Stimulated activated CD8-positive, alpha-beta memory T cell treated with anti-CD3 and anti-CD28 coated beads, Interleukin-7, amount 100 ng/mL, for 24 hours (primary cell): ENCODE results near the gene ZC3H18.

Source experiments
- DNase-seq: peaks from one replicate; pipeline ENCODE4 v3.0.0-alpha.2; 2020; ENCODE audit warnings: low read depth

Gene ZC3H18

GRCh38 chr16:88533381-88533917 lies 36.8 kb upstream of the ZC3H18 start:
- DNase-seq: no peak

- DNase-seq: peak; percentile 43
Measured at GRCh38 chr16:88533932-88534637, 36.1 kb upstream of the ZC3H18 start.

- no peak for DNase-seq
Measured at GRCh38 chr16:88534638-88535190, 35.5 kb upstream of the ZC3H18 start.

GRCh38 chr16:88535191-88535856 lies 34.9 kb upstream of the ZC3H18 start:
- DNase-seq: no peak

- no peak for DNase-seq
Measured at GRCh38 chr16:88535857-88536222, 34.4 kb upstream of the ZC3H18 start.

- no peak for DNase-seq
Measured at GRCh38 chr16:88536510-88536909, 33.7 kb upstream of the ZC3H18 start.

GRCh38 chr16:88536971-88537751 lies 33.0 kb upstream of the ZC3H18 start:
- no peak for DNase-seq

- no peak for DNase-seq
Measured at GRCh38 chr16:88537859-88538258, 32.3 kb upstream of the ZC3H18 start.

- DNase-seq: no peak
Measured at GRCh38 chr16:88538366-88539060, 31.7 kb upstream of the ZC3H18 start.

GRCh38 chr16:88539261-88539651 lies 30.9 kb upstream of the ZC3H18 start:
- no peak for DNase-seq

GRCh38 chr16:88539652-88540345 lies 30.4 kb upstream of the ZC3H18 start:
- no peak for DNase-seq

- DNase-seq: no peak
Measured at GRCh38 chr16:88540346-88540977, 29.7 kb upstream of the ZC3H18 start.

GRCh38 chr16:88541831-88542616 lies 28.2 kb upstream of the ZC3H18 start:
- DNase-seq: no peak

GRCh38 chr16:88543230-88543813 lies 26.9 kb upstream of the ZC3H18 start:
- no peak for DNase-seq

- no peak for DNase-seq
Measured at GRCh38 chr16:88545781-88546180, 24.4 kb upstream of the ZC3H18 start.

- no peak for DNase-seq
Measured at GRCh38 chr16:88548131-88548874, 21.9 kb upstream of the ZC3H18 start.

GRCh38 chr16:88548985-88549384 lies 21.2 kb upstream of the ZC3H18 start:
- DNase-seq: no peak

- no peak for DNase-seq
Measured at GRCh38 chr16:88549671-88550245, 20.4 kb upstream of the ZC3H18 start.
